HG03571 (cell line): ENCODE measurements around the gene RBBP4.
"Not testable (repeated sequence)": the region's sequence is repeated elsewhere in the genome, so short reads cannot be mapped to it uniquely, and the experiment has no call there.

Source experiments
- ATAC-seq: cut with Tn5 transposase; IDR thresholded peaks from one replicate; pipeline ENCODE4 v1.9.1; 2021; ENCODE audit not compliant: unreplicated experiment

The RBBP4 gene

GRCh38 chr1:32636914-32637645 is 13.9 kb upstream of the RBBP4 start:
- ATAC-seq: no peak

- ATAC-seq: no peak
Observed at GRCh38 chr1:32639489-32640075, 11.4 kb upstream of the RBBP4 start.

GRCh38 chr1:32642292-32642827 is 8.6 kb upstream of the RBBP4 start:
- ATAC-seq: not testable (repeated sequence)

GRCh38 chr1:32644426-32644825 is 6.6 kb upstream of the RBBP4 start:
- ATAC-seq: no peak

GRCh38 chr1:32647308-32648134 is 3.5 kb upstream of the RBBP4 start:
- ATAC-seq: no peak

GRCh38 chr1:32650248-32650751 is 708 bp upstream of the RBBP4 start, which contains the start of gene ZBTB8OS:
Gene ZBTB8OS, minus strand, starts transcription at chr1:32650550. Its CDS starts 21 bp downstream, at chr1:32650529.
- peak; percentile 66 for ATAC-seq

- no peak for ATAC-seq
Observed at GRCh38 chr1:32651461-32652073, 559 bp downstream of the RBBP4 start.

GRCh38 chr1:32652244-32652962 is 1.4 kb downstream of the RBBP4 start:
- ATAC-seq: no peak

- ATAC-seq: no peak
Observed at GRCh38 chr1:32659581-32659980, 8.6 kb downstream of the RBBP4 start.

GRCh38 chr1:32665915-32666314 is 14.9 kb downstream of the RBBP4 start:
- no peak for ATAC-seq

- ATAC-seq: no peak
Observed at GRCh38 chr1:32666901-32667566, 16.0 kb downstream of the RBBP4 start.

GRCh38 chr1:32668716-32669115 is 17.7 kb downstream of the RBBP4 start:
- ATAC-seq: not testable (repeated sequence)

GRCh38 chr1:32676945-32677344 is 25.9 kb downstream of the RBBP4 start:
- ATAC-seq: no peak

- not testable (repeated sequence) for ATAC-seq
Observed at GRCh38 chr1:32679993-32680392, 29.0 kb downstream of the RBBP4 start.

GRCh38 chr1:32680642-32681041 is 29.6 kb downstream of the RBBP4 start:
- ATAC-seq: no peak

- ATAC-seq: no peak
Observed at GRCh38 chr1:32681509-32681908, 30.5 kb downstream of the RBBP4 start.

GRCh38 chr1:32681999-32682398 is 31.0 kb downstream of the RBBP4 start:
- no peak for ATAC-seq

- ATAC-seq: no peak
Observed at GRCh38 chr1:32683397-32683796, 32.4 kb downstream of the RBBP4 start.

- ATAC-seq: no peak
Observed at GRCh38 chr1:32684167-32684811, 33.3 kb downstream of the RBBP4 start.
